GM19351 (cell line): ENCODE measurements around the gene EXOC3.
"Not testable (repeated sequence)": the region's sequence is repeated elsewhere in the genome, so short reads cannot be mapped to it uniquely, and the experiment has no call there.

ENCODE experiments used
- ATAC-seq: cut with Tn5 transposase; IDR thresholded peaks from one replicate; pipeline ENCODE4 v1.9.1; 2021; ENCODE audit warnings: mild to moderate bottlenecking, moderate library complexity; ENCODE audit not compliant: unreplicated experiment

Gene EXOC3

DNA sequence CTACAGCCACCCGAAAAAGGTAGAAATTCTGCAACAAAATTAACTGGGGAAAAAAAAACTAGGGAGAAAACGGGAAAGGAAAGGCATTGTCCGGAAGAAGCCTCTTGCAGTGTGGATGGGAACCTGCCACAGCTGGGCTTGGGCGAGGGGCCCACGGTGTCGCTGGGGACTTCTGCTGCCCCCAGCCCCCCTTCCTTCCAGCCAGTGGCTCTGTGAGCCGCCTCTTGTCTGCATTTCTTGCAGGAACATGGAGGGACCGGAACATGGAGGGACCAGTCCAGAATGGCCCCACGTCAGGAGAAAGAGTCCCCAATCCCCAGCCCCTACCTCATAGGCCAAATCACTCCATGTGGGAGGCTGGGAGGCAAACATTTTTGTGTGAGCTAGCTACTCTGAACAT lies 36.9 kb upstream of the EXOC3 start:
- no peak for ATAC-seq

DNA sequence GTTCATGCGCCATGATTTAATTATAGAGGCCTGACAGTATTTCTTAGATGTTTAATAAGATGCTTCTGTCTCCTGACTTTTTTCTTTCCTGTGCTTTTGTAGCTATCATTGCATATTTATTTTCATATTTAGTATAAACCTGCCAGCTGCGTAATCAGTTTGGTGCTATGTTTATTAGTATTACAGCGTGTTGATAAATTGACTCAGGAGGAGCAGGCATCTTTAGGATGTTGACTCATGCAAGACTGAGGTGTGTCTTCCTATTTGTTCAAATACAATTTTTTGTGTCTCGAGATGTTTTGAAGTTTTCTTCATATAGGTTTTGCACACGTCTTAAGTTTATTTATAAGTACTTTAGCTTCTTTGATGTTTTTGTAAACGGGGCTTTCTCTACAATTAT lies 35.9 kb upstream of the EXOC3 start:
- no peak for ATAC-seq

DNA sequence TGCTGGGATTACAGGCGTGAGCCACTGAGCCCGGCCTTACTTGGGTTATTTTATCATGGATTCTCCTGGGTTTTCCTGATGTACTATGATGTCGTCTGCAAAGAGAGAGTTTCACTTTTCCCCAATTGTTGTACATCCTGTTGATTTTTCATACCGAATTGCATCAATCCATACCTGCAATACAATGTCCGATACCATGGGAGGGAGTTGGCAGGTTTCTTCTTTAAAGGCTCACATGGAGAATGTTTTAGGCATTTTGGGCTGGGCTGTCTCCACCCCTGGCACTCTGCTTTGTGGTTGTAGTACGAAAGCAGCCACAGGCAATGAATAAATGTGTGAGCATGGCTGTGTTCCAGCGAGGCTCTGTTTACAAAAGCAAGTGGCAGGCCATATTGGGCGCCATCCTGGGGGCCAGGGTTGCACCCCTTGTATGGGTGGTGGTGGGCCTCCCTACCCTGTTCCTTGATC lies 35.1 kb upstream of the EXOC3 start:
- no peak for ATAC-seq

DNA sequence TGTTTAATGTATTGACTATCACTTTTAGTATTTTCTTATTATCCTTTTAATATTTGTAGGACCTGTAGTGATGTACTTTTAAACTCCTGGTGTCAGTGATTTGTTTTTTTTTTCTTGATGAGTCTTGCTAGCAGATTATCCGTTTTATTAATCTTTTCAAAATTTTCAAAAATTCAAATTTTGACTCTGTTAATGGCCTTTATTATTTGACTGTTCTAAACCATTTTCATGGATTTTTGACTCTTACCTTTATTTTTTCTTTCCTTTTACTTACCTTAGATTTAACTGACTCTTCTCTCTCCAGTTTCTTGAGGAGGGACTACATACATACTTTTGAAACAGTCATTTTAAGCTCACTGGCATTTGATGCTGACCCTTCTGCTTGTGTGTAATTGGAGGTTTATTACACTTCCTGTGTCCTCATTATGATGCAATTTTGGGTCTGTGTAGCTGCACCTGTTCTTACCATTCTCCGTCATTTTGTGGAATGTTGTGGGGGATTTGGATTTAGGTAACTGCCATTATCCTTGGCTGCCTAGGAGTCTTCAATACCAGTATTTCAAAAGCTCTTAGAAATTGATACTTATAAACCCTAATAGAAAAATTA lies 32.0 kb upstream of the EXOC3 start:
- no peak for ATAC-seq

DNA sequence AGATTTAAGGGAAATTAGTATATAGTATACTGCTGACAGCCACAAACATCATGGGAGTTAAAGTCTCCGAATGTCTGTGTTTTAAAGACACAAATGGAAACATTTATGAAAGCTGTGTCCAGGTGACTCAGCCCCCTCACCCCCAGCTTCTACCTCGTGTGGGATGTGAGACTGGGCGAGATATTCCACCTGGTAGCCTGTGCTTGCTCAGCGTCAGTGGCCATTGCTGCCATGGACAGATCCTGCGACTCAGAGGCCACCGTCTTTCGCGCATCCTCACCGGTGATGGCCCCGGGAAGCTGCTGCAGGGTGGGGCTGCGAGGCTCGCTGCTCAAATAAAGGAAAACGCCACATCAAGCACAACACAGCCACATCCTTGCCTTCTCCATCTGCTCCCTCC lies 31.2 kb upstream of the EXOC3 start:
- ATAC-seq, result no peak

DNA sequence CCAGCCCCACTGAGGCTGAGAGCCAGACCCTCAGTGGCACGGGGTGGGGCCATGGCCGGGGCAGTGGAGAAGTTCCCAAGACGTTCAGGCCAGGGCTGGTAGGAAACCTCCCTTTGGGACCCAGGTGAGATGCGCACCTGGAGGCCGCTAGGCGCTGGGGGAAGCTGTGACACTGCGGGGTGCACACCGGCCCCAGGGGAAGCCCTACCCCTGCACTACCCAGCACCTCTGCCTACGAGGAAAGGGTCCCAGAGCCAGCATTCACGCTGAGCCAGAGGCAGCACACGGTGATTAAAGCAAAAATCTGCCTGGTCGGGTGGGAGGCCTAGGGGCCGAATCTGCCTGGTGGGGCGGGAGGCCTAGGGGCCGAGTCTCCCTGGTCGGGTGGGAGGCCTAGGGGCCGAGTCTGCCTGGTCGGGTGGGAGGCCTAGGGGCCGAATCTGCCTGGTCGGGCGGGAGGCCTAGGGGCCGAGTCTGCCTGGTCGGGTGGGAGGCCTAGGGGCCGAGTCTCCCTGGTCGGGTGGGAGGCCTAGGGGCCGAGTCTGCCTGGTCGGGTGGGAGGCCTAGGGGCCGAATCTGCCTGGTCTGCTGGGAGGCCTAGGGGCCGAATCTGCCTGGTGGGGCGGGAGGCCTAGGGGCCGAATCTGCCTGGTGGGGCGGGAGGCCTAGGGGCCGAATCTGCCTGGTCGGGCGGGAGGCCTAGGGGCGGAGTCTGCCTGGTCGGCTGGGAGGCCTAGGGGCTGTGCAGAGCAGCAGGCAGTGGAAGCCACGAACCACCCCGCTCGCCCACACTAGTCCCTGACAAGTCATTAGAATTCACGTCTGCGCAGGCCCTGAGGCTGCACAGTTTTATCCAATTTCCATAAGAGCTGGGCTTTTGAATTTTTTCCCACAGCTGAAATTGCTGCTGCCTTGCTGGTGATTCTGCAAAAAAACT lies 27.7 kb upstream of the EXOC3 start:
- not testable (repeated sequence) for ATAC-seq

DNA sequence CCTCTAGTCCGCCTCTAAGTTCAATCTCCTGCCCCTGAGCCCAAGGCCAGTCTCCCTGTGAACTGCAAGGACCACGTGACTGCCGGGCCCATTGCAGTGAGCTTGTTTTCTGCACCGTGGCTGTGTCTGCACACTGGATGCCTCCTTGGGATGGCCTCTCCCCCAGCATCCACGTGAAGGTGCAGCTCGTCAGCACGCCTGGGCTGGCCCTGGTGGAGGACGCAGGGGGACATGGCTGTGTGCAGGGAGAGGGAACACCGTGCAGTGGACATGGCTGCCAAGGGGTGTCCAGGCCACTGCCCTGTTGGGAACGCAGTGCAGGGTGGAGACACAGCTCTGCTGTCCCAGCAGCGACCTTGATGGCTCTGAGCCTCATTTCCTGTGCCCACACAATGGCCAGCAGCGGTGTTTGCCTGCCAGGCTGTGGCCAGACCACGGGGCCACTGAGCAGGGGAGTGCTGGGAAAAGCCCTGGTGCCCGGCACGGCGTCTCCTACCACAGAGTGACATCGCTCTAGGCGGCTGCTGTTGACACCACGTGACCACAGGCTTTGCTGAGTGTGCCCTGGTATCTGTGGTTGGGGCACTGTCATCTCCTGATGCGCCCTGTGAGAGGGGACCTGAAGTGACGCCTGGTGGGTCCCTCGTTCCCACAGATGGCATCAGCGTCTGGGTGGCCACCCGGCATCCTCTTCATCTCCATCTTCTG lies 26.9 kb upstream of the EXOC3 start:
- no peak for ATAC-seq

DNA sequence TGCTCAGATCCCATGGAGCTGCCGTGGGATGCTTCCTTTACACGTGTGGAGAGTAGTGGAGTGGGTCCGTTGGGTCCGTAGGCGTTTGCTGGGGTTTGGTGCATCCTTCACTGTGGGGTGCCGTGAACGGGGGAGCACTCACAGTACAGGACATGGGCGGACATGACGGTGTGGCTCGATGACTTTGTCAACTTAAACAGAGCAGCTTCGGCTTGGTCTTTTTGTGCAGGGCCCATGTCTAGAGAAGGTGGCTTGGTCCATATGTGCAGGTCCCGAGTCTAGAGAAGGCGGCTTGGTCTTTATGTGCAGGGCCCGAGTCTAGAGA lies 26.4 kb upstream of the EXOC3 start:
- ATAC-seq, result no peak

DNA sequence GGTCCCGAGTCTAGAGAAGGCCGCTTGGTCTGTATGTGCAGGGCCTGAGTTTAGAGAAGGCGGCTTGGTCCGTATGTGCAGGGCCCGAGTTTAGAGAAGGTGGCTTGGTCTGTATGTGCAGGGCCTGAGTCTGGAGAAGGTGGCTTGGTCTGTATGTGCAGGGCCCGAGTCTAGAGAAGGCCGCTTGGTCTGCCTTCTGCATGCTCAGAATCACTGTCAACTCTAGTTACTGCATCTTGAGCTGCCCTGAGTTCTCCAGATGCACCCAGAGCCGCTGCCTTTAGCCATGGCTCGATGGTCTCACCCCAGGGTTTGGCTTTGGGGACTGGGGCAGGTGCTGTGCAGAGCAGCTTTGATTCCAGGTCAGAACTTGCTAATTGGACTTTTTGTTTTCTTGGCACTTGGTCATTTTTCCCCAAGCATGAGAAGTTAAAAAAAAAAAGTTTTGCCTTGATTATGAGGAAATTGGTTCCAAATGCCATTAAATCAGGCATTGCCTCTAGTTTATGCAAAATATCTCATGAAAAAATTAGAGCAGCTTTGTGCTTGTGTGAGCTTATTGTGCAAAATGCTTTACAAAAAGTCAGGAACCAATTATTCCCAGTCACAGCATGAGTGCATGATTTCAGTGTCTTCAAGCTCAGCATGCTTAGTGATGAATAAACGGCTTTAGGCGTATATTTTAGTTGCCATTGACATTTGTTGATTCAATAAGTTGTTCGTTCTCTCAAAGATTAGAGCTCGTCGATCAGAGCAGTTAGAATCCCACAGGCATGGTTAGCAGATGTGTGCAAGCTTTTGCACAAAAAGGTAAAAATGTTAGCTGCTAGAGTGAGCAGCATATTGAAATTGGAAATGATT lies 25.4 kb upstream of the EXOC3 start:
- no peak for ATAC-seq

DNA sequence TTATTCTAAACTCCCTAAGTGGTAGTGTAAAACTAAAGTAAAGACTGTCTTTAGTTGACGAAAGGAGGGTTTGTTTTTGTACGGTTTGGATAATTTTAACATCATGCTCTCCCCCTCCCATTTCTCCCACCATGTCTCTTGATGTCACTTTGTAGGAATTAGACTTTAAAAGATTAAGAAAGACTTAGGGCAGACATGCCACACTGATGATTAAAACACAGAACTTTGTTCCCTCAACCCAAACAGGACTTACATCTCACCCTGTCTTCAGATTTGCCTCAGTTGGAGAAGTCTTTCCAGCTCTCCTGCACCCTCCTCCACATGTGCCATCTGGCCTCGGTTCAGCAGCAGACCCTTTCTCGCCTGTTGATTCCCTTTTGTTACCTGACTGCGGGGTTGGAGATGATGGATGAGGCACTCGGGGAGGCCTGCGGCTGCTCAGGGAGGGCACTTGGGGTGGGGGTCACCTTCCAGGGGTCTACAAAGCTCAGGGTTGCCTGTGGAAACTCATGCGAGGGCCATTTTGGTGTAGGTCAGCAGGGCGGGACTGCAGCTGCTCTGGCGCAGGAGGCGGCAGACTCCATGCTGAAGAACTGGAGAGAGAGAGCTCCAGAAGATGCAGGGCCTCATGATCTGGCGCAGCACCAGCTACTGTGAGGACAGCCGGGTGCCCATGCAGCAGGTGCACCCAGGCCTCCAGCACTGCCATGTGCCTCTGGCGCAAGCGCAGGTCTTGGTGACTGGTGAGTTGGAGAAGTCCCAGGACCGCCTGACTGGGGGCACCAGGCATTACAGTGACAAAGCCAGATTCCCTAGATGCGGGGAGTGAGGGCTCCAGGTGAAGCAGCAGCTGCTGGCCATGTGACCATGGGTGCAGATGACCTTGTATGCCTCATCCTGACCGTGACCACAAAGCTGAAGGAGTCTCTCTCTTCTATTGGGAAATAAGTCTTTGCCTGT lies 24.5 kb upstream of the EXOC3 start:
- no peak for ATAC-seq

DNA sequence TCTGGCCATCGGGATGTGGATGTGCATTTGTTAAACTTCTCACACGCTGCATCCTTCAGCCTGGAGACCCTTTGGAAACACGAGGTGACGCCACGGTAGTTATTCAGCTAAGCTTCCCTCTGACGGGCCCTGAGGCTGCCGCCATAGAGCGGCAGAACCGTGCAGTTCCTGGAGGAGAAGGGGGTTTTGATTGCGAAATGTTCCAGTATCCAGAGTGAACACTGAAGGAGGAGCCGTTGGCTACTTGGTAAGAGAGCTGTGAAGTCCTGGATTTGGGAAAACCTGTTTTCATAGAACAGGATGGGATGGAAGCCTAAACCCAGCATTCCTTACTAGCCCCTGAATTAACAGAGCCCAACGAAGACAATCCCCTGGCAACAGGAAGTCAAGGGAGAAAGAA lies 23.0 kb upstream of the EXOC3 start:
- ATAC-seq, result no peak

DNA sequence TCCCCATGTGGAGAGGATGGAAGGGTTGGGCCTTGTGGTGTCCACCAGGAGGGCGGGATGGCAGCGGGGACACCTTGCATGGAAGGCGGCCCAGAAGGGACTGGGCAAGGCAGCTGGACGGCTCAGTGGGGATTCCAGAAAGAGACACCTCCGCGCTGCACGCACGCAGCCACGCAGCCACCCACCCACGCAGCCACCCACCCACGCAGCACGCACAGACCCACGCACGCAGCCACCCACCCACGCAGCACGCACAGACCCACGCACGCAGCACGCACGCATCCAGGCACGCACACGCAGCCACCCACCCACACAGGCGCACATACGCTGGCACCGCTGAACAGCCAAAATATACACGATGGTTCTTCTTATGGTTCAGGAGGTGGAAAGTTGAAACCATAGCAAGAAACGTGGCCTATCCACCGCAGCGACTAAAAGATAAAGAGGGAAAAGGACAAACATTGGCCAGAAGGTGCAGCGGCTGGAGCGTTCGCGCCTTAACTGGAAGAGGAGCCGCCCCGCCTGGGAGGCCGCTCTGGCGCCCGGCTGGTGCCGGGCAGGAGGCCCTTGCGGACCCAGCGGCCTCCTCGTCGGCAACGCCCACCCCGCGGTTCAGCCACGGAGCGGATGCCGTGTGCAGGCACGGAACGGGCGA lies 22.2 kb upstream of the EXOC3 start:
- no peak for ATAC-seq

DNA sequence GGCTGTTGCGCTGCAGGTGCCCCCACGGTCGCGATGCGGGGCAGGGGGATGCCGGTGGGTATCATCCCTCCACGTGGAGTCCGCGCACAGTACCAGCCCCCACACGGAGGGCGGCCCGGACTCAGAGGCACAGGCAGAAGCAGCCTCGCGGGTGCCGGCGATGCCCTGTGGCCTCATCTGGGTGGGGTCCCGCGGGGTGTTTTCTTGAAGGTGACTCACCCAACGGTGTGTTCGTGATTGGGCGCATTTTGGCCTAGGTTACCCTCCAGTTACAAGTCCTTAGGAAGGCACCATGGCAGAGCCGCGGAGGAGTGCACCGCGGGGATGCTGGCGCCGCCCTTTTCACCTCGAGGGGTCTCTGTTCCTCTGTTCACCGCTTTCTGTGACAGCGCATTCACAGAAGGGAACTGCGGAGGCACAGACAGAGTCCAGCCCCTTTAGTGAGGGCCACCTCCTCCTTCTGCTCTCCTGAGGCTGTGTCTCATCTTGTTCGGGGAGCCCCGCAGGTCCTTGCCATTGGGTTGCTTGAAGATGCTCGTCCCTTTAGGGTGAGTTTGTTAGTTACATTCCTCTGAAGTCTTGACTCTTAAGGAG lies 21.6 kb upstream of the EXOC3 start:
- no peak for ATAC-seq

DNA sequence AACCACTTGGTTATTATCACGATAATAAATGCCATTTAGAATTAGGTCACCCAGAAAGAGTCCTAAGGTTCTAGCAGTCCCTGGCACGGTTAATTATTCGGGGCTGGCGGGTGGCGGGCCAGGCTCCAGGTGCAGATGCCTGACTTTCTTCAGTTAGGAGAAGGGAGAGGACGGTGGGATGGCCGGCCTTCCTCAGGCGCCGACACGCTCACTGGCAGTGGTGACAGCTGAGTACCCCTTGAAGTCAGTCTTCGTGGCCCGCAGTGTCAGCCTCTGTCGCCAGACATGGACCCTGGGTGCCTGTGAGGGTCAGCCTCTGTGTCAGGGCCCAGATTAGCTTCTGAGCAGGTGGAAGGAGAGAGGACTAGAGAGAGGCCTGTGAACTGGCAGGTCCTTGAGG lies 21.1 kb upstream of the EXOC3 start:
- no peak for ATAC-seq

DNA sequence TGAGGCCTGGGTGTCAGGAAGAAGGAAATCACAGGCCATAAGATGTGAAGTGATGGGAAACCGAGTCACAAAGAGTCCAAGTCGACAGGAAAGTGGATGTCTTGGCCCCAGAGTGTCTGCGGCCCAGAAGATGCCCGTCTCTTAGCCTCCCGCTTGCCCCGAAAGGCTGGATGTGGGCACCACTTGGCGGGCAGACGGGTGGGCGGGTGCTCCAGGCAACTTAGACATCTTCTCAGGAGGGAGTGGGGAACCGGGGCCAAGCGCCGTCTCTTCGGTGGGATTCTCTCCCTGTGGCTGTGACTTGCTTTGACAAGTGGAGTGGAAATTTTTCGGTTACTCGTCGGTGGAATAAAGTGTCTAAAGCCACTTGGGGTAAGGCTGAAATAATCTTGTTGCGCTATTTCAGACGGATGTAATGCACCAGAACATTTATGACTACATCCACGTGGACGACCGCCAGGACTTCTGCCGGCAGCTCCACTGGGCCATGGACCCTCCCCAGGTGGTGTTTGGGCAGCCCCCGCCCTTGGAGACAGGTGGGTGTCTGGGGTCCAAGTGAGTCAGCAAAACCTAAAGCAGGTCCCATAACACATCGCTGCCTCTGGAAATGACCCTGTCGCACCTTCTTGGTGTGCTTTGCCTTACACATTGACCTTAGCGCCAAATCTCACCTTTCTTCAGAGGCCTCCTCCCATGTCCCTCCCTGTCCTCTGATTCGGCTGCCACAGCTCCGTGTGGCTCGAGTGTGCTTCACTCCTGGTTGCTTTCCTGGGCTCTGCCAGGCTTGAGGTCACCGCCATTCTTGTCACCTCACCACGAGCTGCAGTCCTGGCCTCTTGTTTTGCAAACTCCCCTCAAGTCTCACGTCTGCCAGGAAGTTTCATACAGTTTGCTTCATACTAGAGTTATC lies 20.4 kb upstream of the EXOC3 start:
- no peak for ATAC-seq

DNA sequence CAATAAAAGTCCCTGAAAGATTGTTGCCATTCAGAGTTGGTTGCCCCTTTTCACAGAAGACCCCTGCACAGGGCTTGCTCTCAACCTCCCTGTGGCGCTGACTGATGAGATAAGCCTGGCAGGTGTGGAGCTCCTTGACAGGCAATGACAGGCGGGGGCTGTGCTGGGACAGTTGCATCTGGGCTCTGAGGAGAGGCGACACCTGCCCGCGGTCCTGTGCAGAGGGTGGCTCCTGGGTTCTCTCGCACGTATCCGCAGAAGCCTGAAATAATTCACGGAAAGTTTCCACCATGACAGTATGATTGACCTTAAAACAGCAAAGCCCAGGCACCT lies 19.8 kb upstream of the EXOC3 start:
- ATAC-seq, result no peak

DNA sequence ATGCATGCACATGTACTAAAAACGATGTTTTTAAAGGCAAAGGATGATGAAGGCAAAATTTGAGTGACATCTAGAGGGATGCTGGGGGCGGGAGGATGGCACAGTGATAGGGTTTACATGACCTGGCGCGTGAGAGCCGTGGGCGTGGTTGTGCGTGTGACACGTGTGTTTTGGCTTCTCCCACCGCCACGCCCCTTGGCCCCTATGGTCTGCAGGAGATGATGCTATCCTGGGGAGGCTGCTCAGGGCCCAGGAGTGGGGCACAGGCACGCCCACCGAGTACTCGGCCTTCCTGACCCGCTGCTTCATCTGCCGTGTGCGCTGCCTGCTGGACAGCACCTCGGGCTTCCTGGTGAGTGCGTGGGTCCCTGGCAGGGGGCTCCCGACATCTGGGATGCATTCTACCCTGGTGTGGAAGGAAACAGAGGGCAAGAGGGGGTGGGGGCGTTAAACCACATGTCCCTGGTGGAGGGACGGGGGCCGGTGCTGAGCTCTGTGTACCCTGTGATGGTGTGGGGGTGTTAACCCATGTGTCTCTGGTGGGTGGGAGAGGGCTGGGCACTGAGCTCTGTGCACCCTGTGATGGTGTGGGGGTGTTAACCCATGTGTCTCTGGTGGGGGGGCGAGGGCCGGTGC lies 19.2 kb upstream of the EXOC3 start:
- ATAC-seq, result no peak
